ENCODE measurements around the gene PDXP.

DNA sequence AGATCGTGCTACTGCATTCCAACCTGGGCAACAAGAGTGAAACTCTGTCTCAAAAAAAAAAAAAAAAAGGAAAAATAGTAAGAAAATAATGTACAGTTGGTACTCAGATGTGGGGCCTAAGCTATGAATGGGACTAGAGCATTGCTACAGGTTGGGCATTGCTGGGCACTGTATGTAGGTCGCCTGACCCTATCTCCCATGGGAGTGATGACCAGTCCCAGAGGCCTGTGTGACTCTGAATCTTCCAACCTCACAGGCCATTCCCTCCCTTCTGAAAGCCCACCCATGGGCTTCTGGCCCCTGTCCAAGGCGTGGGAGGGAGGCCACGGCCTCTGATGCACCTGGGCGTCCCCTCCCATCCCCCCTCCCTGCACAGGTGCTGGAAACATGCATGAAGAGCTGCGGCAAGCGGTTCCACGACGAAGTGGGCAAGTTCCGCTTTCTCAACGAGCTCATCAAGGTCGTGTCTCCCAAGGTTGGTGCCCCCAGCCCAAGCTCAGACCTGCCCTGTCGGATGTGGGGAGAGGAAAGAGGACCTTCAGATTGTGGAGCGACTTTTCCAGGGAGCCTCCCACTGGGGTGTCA is 40.4 kb upstream of the PDXP start:
- TF ChIP-seq, protein P1, sequence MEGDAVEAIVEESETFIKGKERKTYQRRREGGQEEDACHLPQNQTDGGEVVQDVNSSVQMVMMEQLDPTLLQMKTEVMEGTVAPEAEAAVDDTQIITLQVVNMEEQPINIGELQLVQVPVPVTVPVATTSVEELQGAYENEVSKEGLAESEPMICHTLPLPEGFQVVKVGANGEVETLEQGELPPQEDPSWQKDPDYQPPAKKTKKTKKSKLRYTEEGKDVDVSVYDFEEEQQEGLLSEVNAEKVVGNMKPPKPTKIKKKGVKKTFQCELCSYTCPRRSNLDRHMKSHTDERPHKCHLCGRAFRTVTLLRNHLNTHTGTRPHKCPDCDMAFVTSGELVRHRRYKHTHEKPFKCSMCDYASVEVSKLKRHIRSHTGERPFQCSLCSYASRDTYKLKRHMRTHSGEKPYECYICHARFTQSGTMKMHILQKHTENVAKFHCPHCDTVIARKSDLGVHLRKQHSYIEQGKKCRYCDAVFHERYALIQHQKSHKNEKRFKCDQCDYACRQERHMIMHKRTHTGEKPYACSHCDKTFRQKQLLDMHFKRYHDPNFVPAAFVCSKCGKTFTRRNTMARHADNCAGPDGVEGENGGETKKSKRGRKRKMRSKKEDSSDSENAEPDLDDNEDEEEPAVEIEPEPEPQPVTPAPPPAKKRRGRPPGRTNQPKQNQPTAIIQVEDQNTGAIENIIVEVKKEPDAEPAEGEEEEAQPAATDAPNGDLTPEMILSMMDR (IDR thresholded peaks at IDR 0.05; ENCODE audit: low read depth, low read length, poor library complexity, severe bottlenecking): no peak
- TF ChIP-seq EZH2phosphoT487 (IDR thresholded peaks at IDR 0.05; ENCODE audit: borderline replicate concordance, low read length): no peak

All from DOHH2 (cell line).